Natural killer cell (primary cell): ENCODE data around the gene SCT. TPM values are rescaled to one million over a fixed set of nuclear protein-coding genes. Genes with fewer than 3 reads are reported as not detected.

Experiments used
- ATAC-seq, 3 donors: fragments of 150-1000 bp in 2 of 3; fragments of 200-7000 bp in 1 of 3; cut with Tn5 transposase; 1 replicate in 1 of 3; 2 replicates in 2 of 3; pipeline ENCODE4 v1.10.0; 2021; ENCODE audit warnings: mild to moderate bottlenecking in 2 of 3, moderate library complexity in 2 of 3
- DNase-seq, 2 donors: peaks; one replicate each; pipeline versions ENCODE4 v3.0.0 to v3.0.0-alpha.2; 2013 to 2021; ENCODE audit warnings: mixed read lengths in 1 of 2
- H3K27ac ChIP-seq: one replicate; pipeline ENCODE4 v1.5.1; 2013; ENCODE audit warnings: mild to moderate bottlenecking, low read length
- H3K27me3 ChIP-seq: one replicate; pipeline ENCODE4 v1.6.1; 2013; ENCODE audit warnings: low read length; ENCODE audit not compliant: control insufficient read depth, insufficient read depth
- H3K36me3 ChIP-seq: one replicate; pipeline ENCODE4 v1.6.1; 2013; ENCODE audit warnings: low read length; ENCODE audit not compliant: control insufficient read depth, insufficient read depth
- H3K4me1 ChIP-seq: one replicate; pipeline ENCODE4 v1.6.1; 2013; ENCODE audit warnings: low read length; ENCODE audit not compliant: control insufficient read depth, insufficient read depth
- H3K4me3 ChIP-seq: one replicate; pipeline ENCODE4 v1.5.1; 2013; ENCODE audit warnings: low read length
- H3K9me3 ChIP-seq: one replicate; pipeline ENCODE4 v1.6.1; 2013; ENCODE audit warnings: low read length; ENCODE audit not compliant: control insufficient read depth, insufficient read depth
- H3K27ac Mint-ChIP-seq, 2 donors: one replicate each; pipeline ENCODE4 v1.8.0; 2022; ENCODE audit warnings: mild to moderate bottlenecking in 2 of 2, mixed read lengths in 2 of 2, moderate library complexity in 1 of 2
- H3K27me3 Mint-ChIP-seq, 2 donors: one replicate each; pipeline ENCODE4 v1.8.0; 2022; ENCODE audit warnings: low read depth in 2 of 2, mixed read lengths in 2 of 2
- H3K36me3 Mint-ChIP-seq: one replicate; pipeline ENCODE4 v1.8.0; 2022; ENCODE audit warnings: mixed read lengths
- H3K4me1 Mint-ChIP-seq, 2 donors: one replicate each; pipeline ENCODE4 v1.8.0; 2022; ENCODE audit warnings: mixed read lengths in 2 of 2
- H3K4me3 Mint-ChIP-seq: one replicate; pipeline ENCODE4 v1.8.0; 2022; ENCODE audit warnings: mild to moderate bottlenecking, moderate library complexity, mixed read lengths
- H3K9me3 Mint-ChIP-seq, 2 donors: one replicate each; pipeline ENCODE4 v1.8.0; 2022; ENCODE audit warnings: mixed read lengths in 2 of 2
- CTCF ChIP-seq: fragments of 200-600 bp; IDR thresholded peaks from one replicate; pipeline ENCODE4 v1.8.0; 2022; ENCODE audit warnings: antibody characterized with exemption
- WGBS: methylation state at CpG from one replicate; pipeline ENCODE4 v1.1.7; 2013; ENCODE audit warnings: missing lambda C conversion rate; ENCODE audit not compliant: insufficient coverage; 5-methylcytosine and 5-hydroxymethylcytosine counted together
- intact Hi-C: fragments of 100-400 bp; cut with micrococcal nuclease; formaldehyde crosslinking; loops from one replicate; pipeline ENCODE4 v1.14.2; 2022
- total RNA-seq, 4 donors: library from RNA; stranded (reverse); fragments of 120-200 nt in 1 of 4; gene quantifications; one replicate each; pipeline versions ENCODE4 v1.2.3 to v1.2.4, GENCODE V29; 2013 to 2022

The SCT gene
- total RNA-seq, 3 donors from 2014 or later (not counting 1 experiment from before 2014, with no cell fraction given), result not detected

- intact Hi-C loops, result no loop called here
- Mint-ChIP-seq H3K9me3 (no peaks in the 10 kb centered on the region), H3K4me3 (peak overlapping the region; percentile 47), H3K27me3 (no peaks in the 10 kb centered on the region), H3K4me1 (peaks cover 16 to 29% of the 10 kb centered on the region in 2 donors), H3K36me3 (peaks cover 8% of the 10 kb centered on the region), H3K27ac (peak overlapping the region; percentile 86 to 89)
- Histone ChIP-seq H3K36me3 (peaks cover 55% of the 10 kb centered on the region), H3K27ac (peak overlapping the region; percentile 56), H3K9me3 (no peaks in the 10 kb centered on the region), H3K4me1 (peaks cover 14% of the 10 kb centered on the region), H3K4me3 (no peak overlapping the region), H3K27me3 (no peaks in the 10 kb centered on the region)
- no peak for TF ChIP-seq CTCF
- DNase-seq, result peak in 1 of 2 donors; percentile 87
- WGBS, result 80% methylated on average over 6 of the region's 6 CpGs
- ATAC-seq, result peak; percentile 83 to 90 (median 83)
These were observed 39.0 kb downstream of the SCT start for GRCh38 chr11:587978-588380.

GRCh38 chr11:587546-587945, 39.4 kb downstream of the SCT start:
- no peak overlapping the region for H3K4me3 ChIP-seq
- TF ChIP-seq CTCF, result no peak
- peak in 1 of 3 donors; percentile 4 for ATAC-seq
- intact Hi-C loops, result no loop called here
- H3K27me3 ChIP-seq, result no peaks in the 10 kb centered on the region
- 73% methylated on average over 7 of the region's 8 CpGs for WGBS
- peaks cover 8% of the 10 kb centered on the region for H3K36me3 Mint-ChIP-seq
- H3K9me3 Mint-ChIP-seq, result no peaks in the 10 kb centered on the region
- peaks cover 53% of the 10 kb centered on the region for H3K36me3 ChIP-seq
- no peak for DNase-seq
- H3K27ac ChIP-seq, result peak overlapping the region; percentile 56
- no peak overlapping the region for H3K4me3 Mint-ChIP-seq
- peaks cover 16 to 29% of the 10 kb centered on the region in 2 donors for H3K4me1 Mint-ChIP-seq
- peak overlapping the region; percentile 86 to 89 for H3K27ac Mint-ChIP-seq
- no peaks in the 10 kb centered on the region for H3K9me3 ChIP-seq
- peaks cover 14% of the 10 kb centered on the region for H3K4me1 ChIP-seq
- H3K27me3 Mint-ChIP-seq, result no peaks in the 10 kb centered on the region

GRCh38 chr11:586376-587316, 40.3 kb downstream of the SCT start:
- H3K4me3 ChIP-seq, result no peak overlapping the region
- H3K4me1 ChIP-seq, result peaks cover 14% of the 10 kb centered on the region
- H3K36me3 ChIP-seq, result peaks cover 51% of the 10 kb centered on the region
- ATAC-seq, result no peak
- H3K27ac Mint-ChIP-seq, result peak overlapping the region in 1 of 2 donors; percentile 86
- no peaks in the 10 kb centered on the region for H3K9me3 Mint-ChIP-seq
- intact Hi-C loops, result no loop called here
- no peak for TF ChIP-seq CTCF
- no peaks in the 10 kb centered on the region for H3K27me3 Mint-ChIP-seq
- DNase-seq, result no peak
- no peak overlapping the region for H3K27ac ChIP-seq
- peaks cover 8% of the 10 kb centered on the region for H3K36me3 Mint-ChIP-seq
- no peaks in the 10 kb centered on the region for H3K9me3 ChIP-seq
- 93% methylated on average over 32 of the region's 32 CpGs for WGBS
- H3K4me3 Mint-ChIP-seq, result no peak overlapping the region
- no peaks in the 10 kb centered on the region for H3K27me3 ChIP-seq
- peaks cover 20 to 33% of the 10 kb centered on the region in 2 donors for H3K4me1 Mint-ChIP-seq
